DOHH2 (cell line): ENCODE results near the gene TAS2R46.

Source experiments
- CTCF ChIP-seq: fragments of 200-600 bp; sonication (generic); IDR thresholded peaks from one replicate; pipeline ENCODE4 v1.5.1; 2014; ENCODE audit warnings: antibody characterized with exemption, mild to moderate bottlenecking, low read depth, low read length; ENCODE audit not compliant: poor library complexity, severe bottlenecking
- EZH2phosphoT487 ChIP-seq: fragments of 200-600 bp; sonication (generic); IDR thresholded peaks from 2 replicates; pipeline ENCODE4 v1.6.1; 2017; ENCODE audit warnings: borderline replicate concordance, mild to moderate bottlenecking, antibody characterized with exemption, low read length, moderate library complexity, mixed read lengths

DNA sequence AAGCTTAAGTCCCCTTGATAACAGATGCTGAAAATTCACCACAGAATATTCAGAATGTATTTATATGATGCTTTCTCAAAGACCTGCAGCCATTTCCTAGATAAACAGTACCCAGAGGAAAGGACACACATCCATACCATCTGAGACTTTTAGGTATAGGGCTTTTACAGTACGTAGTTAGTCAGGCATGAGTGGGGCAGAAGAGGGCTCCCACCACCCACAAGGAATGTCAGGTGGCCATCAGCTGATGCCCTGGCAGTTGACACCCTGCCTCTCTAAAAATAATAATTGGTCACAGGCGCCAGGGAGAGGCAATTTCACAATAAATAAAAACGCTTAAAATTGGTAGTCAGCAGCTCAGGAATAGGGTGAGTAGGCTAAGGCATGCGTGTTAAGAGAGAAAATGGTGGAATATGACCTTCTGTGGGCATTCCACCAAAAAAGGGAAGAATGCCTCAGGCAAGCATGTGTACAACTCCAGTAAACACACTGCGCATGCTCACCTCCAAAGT lies 7.8 kb upstream of the TAS2R46 start:
- TF ChIP-seq CTCF, result no peak
- TF ChIP-seq EZH2phosphoT487, result no peak
